ENCODE data around the gene BRD8. TPM values are rescaled to one million over a fixed set of nuclear protein-coding genes. Genes with fewer than 3 reads are reported as not detected.

BRD8 gene
- total RNA-seq, 3 donors from 2014 or later = 42.6 to 58.5 (median 57.3) TPM

GRCh38 chr5:138109463-138110265 is 68.8 kb downstream of the BRD8 start:
- H3K4me1 ChIP-seq (ENCODE audit: low read depth) = no peaks in the 10 kb centered on the region
- DNase-seq (no peak), ATAC-seq (no peak)
- H3K9me3 ChIP-seq = no peaks in the 10 kb centered on the region
- no peaks in the 10 kb centered on the region for H3K36me3 ChIP-seq (ENCODE audit: low read depth)
- H3K4me3 ChIP-seq = no peak overlapping the region
- TF ChIP-seq CTCF (IDR thresholded peaks at IDR 0.05) = no peak
- intact Hi-C loops (cut with DNase I, micrococcal nuclease) = no loop called here

- Histone ChIP-seq H3K4me3 (no peak overlapping the region), H3K9me3 (no peaks in the 10 kb centered on the region), H3K36me3 (ENCODE audit: low read depth) (no peaks in the 10 kb centered on the region), H3K4me1 (ENCODE audit: low read depth) (no peaks in the 10 kb centered on the region)
- no peak for TF ChIP-seq CTCF (IDR thresholded peaks at IDR 0.05)
- intact Hi-C loops (cut with DNase I, micrococcal nuclease) = no loop called here
- DNase-seq = no peak
- no peak for ATAC-seq
Observed at GRCh38 chr5:138107213-138107612, 71.2 kb downstream of the BRD8 start.

- H3K4me1 ChIP-seq (ENCODE audit: low read depth) = no peaks in the 10 kb centered on the region
- DNase-seq (no peak), ATAC-seq (no peak)
- intact Hi-C loops (cut with DNase I, micrococcal nuclease) = no loop called here
- H3K9me3 ChIP-seq = no peaks in the 10 kb centered on the region
- no peak for TF ChIP-seq CTCF (IDR thresholded peaks at IDR 0.05)
- H3K4me3 ChIP-seq = no peak overlapping the region
- H3K36me3 ChIP-seq (ENCODE audit: low read depth) = no peaks in the 10 kb centered on the region
Observed at GRCh38 chr5:138105709-138106108, 72.7 kb downstream of the BRD8 start.

GRCh38 chr5:138103319-138103637 is 75.2 kb downstream of the BRD8 start:
- ATAC-seq (no peak), DNase-seq (no peak)
- intact Hi-C loops (cut with DNase I, micrococcal nuclease) = no loop called here
- TF ChIP-seq CTCF (IDR thresholded peaks at IDR 0.05) = no peak
- no peaks in the 10 kb centered on the region for H3K9me3 ChIP-seq
- H3K4me1 ChIP-seq (ENCODE audit: low read depth) = no peaks in the 10 kb centered on the region
- no peaks in the 10 kb centered on the region for H3K36me3 ChIP-seq (ENCODE audit: low read depth)
- no peak overlapping the region for H3K4me3 ChIP-seq

GRCh38 chr5:138102454-138103318 is 75.7 kb downstream of the BRD8 start:
- no peak for TF ChIP-seq CTCF (IDR thresholded peaks at IDR 0.05)
- DNase-seq (no peak), ATAC-seq (peak; percentile 70)
- no peaks in the 10 kb centered on the region for H3K9me3 ChIP-seq
- intact Hi-C loops (cut with DNase I, micrococcal nuclease) = no loop called here
- H3K4me1 ChIP-seq (ENCODE audit: low read depth) = no peaks in the 10 kb centered on the region
- H3K36me3 ChIP-seq (ENCODE audit: low read depth) = no peaks in the 10 kb centered on the region
- no peak overlapping the region for H3K4me3 ChIP-seq
